Keratinocyte (primary cell): ENCODE measurements around the gene PCBP1. TPM values are rescaled to one million over a fixed set of nuclear protein-coding genes. Genes with fewer than 3 reads are reported as not detected.
"Not testable (repeated sequence)": the region's sequence is repeated elsewhere in the genome, so short reads cannot be mapped to it uniquely, and the experiment has no call there.

ENCODE experiments used
- DNase-seq: peaks from one replicate; pipeline ENCODE4 v3.0.0-alpha.2; 2011; ENCODE audit warnings: low read depth, missing footprints, low spot score
- FAIRE-seq: peaks from 2 replicates; lab custom pipeline; 2011; peaks lifted over from hg19 to GRCh38; lab: Jason Lieb, UNC
- H2AFZ ChIP-seq: 2 replicates; pipeline ENCODE4 v1.6.0; 2012; ENCODE audit warnings: low read length, control low read depth, inconsistent platforms; ENCODE audit not compliant: control insufficient read depth
- H3K27ac ChIP-seq: 2 replicates; pipeline ENCODE4 v1.5.1; 2011; ENCODE audit warnings: low read length; ENCODE audit not compliant: control insufficient read depth, insufficient read depth
- H3K27me3 ChIP-seq: 3 replicates; pipeline ENCODE4 v1.6.0; 2011; ENCODE audit warnings: low read length; ENCODE audit not compliant: control insufficient read depth, insufficient read depth; ENCODE audit errors: extremely low read depth
- H3K36me3 ChIP-seq, 2 experiments: 2 replicates in 1 of 2; 3 replicates in 1 of 2; pipeline ENCODE4 v1.5.1; 2011; ENCODE audit warnings: low read length in 2 of 2, mild to moderate bottlenecking in 1 of 2; ENCODE audit not compliant: control insufficient read depth in 2 of 2, insufficient read depth in 2 of 2; ENCODE audit errors: extremely low read depth in 1 of 2
- H3K4me1 ChIP-seq: 3 replicates; pipeline ENCODE4 v1.5.1; 2011; ENCODE audit warnings: low read length; ENCODE audit not compliant: control insufficient read depth, insufficient read depth; ENCODE audit errors: extremely low read depth
- H3K4me2 ChIP-seq: 3 replicates; pipeline ENCODE4 v1.6.0; 2011; ENCODE audit warnings: low read depth, low read length; ENCODE audit not compliant: control insufficient read depth, insufficient read depth; ENCODE audit errors: extremely low read depth
- H3K4me3 ChIP-seq, 3 experiments: fragments of 200-600 bp in 1 of 3; sonication (generic) in 1 of 3; 2 replicates in 2 of 3; 3 replicates in 1 of 3; pipeline ENCODE4 v1.5.1; 2011 to 2016; ENCODE audit warnings: low read length in 3 of 3, mild to moderate bottlenecking in 3 of 3, control low read depth in 2 of 3, inconsistent platforms in 1 of 3, low read depth in 1 of 3, mixed read lengths in 1 of 3, mixed run types in 1 of 3, moderate library complexity in 1 of 3; ENCODE audit not compliant: control insufficient read depth in 2 of 3, insufficient read depth in 2 of 3; ENCODE audit errors: extremely low read depth in 1 of 3
- H3K79me2 ChIP-seq: 2 replicates; pipeline ENCODE4 v1.6.0; 2012; ENCODE audit warnings: low read length; ENCODE audit not compliant: control insufficient read depth, insufficient read depth
- H3K9ac ChIP-seq: 3 replicates; pipeline ENCODE4 v1.6.0; 2011; ENCODE audit warnings: low read length; ENCODE audit not compliant: control insufficient read depth, insufficient read depth; ENCODE audit errors: extremely low read depth
- H3K9me1 ChIP-seq: 3 replicates; pipeline ENCODE4 v1.6.0; 2011; ENCODE audit warnings: low read length; ENCODE audit not compliant: control insufficient read depth, insufficient read depth; ENCODE audit errors: extremely low read depth
- H3K9me3 ChIP-seq: 2 replicates; pipeline ENCODE4 v1.5.1; 2012; ENCODE audit warnings: low read depth, low read length; ENCODE audit not compliant: control insufficient read depth
- H4K20me1 ChIP-seq: 3 replicates; pipeline ENCODE4 v1.6.0; 2011; ENCODE audit warnings: low read length; ENCODE audit not compliant: control insufficient read depth, insufficient read depth; ENCODE audit errors: extremely low read depth
- EZH2 ChIP-seq: IDR thresholded peaks from one replicate; pipeline ENCODE4 v1.6.1; 2012; ENCODE audit warnings: inconsistent platforms, mild to moderate bottlenecking, low read length, moderate library complexity
- dilution Hi-C: fragments of 300-500 bp; cut with MboI; formaldehyde crosslinking; loops from one replicate; pipeline ENCODE4 v1.7.0; 2020; ENCODE audit warnings: low sequenced_read_pairs; ENCODE audit not compliant: extremely low pct_ligation_motif_present
- polyA plus RNA-seq, 5 experiments: library from polyadenylated mRNA; depleted of rRNA in 3 of 5; stranded (reverse) in 3 of 5; stranded (forward) in 1 of 5; unstranded in 1 of 5; fragments of >200 nt; gene quantifications; 1 replicate in 1 of 5; 2 replicates in 3 of 5; 3 replicates in 1 of 5; pipeline versions ENCODE4 v1.2.1 to v1.2.3, GENCODE V29; 2011 to 2012; ENCODE audit warnings: missing spikeins in 2 of 5, low read depth in 1 of 5, low replicate concordance in 1 of 5
- TF ChIP-seq, protein P1 (sequence below), 3 experiments: IDR thresholded peaks in 1 of 3; conservative IDR thresholded peaks in 1 of 3; optimal IDR thresholded peaks in 1 of 3; 2 replicates in 2 of 3; 3 replicates in 1 of 3; pipeline versions ENCODE3 to v1.5.1; 2011; ENCODE audit warnings: low read length in 3 of 3, mild to moderate bottlenecking in 3 of 3, moderate library complexity in 2 of 3, control low read depth in 1 of 3, inconsistent platforms in 1 of 3; ENCODE audit not compliant: insufficient read depth in 2 of 3; ENCODE audit errors: extremely low read depth in 1 of 3

PCBP1 gene
- polyA plus RNA-seq, 1 donor (not counting 4 experiments of a cell fraction or from before 2014, with no cell fraction given): 86.8 TPM

DNA sequence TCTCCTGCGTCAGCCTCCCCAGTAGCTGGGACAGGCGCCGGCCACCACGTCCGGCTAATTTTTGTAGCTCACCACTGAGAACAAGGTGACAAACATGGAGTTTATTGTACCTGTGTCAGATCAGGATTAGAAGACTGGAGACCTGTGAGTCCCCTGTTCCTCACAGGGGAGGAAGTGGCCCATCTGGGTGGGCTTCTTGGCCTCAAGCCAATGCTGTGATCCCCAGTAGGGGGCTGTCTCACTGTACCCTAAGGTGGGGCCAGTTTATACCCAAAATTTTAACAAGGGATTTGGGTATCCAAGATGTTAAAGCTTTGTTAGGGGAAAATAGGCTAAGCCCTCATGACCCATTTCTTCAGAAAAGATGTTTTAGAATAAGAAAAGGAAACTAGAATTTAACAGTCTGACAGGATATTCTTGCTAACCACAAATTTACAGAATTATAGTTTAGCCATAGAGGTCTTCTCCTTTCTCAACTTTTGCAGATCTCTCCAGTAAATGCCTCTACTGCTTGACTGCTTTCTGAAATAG, 16.3 kb downstream of the PCBP1 start:
- FAIRE-seq: no peak
- Histone ChIP-seq H3K9ac (no peak overlapping the region), H3K9me1 (no peaks in the 10 kb centered on the region), H3K27ac (no peak overlapping the region), H3K79me2 (no peaks in the 10 kb centered on the region), H3K36me3 (no peaks in the 10 kb centered on the region), H3K4me1 (no peaks in the 10 kb centered on the region), H4K20me1 (no peaks in the 10 kb centered on the region), H3K4me2 (no peak overlapping the region), H3K4me3 (no peak overlapping the region), H3K27me3 (no peaks in the 10 kb centered on the region), H3K9me3 (no peaks in the 10 kb centered on the region), H2AFZ (no peak overlapping the region)
- no peak for DNase-seq
- TF ChIP-seq EZH2: no peak
- TF ChIP-seq, protein P1, sequence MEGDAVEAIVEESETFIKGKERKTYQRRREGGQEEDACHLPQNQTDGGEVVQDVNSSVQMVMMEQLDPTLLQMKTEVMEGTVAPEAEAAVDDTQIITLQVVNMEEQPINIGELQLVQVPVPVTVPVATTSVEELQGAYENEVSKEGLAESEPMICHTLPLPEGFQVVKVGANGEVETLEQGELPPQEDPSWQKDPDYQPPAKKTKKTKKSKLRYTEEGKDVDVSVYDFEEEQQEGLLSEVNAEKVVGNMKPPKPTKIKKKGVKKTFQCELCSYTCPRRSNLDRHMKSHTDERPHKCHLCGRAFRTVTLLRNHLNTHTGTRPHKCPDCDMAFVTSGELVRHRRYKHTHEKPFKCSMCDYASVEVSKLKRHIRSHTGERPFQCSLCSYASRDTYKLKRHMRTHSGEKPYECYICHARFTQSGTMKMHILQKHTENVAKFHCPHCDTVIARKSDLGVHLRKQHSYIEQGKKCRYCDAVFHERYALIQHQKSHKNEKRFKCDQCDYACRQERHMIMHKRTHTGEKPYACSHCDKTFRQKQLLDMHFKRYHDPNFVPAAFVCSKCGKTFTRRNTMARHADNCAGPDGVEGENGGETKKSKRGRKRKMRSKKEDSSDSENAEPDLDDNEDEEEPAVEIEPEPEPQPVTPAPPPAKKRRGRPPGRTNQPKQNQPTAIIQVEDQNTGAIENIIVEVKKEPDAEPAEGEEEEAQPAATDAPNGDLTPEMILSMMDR (optimal IDR thresholded peaks at IDR 0.05 in 1 of 3, IDR thresholded peaks at IDR 0.05 in 1 of 3, conservative IDR thresholded peaks at IDR 0.05 in 1 of 3; ENCODE audit: extremely low read depth in 1 of 3, insufficient read depth in 2 of 3, low read length in 3 of 3): no peak
- dilution Hi-C loops: no loop called here

DNA sequence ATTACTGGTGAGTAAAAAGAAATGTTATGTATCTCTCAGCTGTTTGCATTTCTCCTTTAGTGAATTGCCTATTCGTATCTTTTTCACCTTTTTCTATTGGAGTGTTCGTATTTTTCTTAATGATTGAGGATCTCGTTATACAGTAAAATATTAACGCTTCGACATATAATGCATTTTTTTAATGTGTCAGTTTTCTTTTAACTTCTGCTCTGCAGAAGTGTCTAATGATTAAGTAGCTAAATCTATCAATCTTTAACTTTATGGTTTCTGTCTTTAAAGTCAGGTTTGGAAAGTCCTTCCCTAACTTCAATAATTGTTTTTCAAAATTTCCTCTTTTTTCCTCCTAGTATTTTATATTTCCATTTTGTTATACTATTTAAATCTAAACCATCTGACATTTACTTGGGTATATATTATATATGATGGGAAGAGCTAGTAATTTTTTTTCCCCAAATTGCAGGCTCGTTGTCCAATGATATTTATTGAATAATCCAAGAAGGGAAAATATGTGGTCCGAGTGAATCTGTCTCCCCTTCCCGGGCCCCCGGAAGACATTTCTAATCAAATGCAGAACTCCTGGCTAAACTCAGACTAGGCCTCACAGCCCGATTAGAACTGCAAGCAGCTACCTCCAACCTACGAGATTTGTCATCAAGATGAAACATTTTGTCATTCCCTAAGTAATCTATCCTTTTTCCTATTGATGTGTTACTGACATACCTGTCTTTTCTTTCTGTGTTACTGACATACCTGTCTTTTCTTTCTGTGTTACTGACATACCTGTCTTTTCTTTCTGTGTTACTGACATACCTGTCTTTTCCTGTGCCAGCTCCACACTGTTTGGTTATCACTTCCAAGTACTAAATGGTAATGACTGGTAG, 17.2 kb downstream of the PCBP1 start:
- Histone ChIP-seq H3K4me2 (no peak overlapping the region), H4K20me1 (no peaks in the 10 kb centered on the region), H3K4me1 (no peaks in the 10 kb centered on the region), H3K27me3 (no peaks in the 10 kb centered on the region), H3K79me2 (no peaks in the 10 kb centered on the region), H3K9me1 (no peaks in the 10 kb centered on the region), H3K4me3 (no peak overlapping the region), H3K27ac (no peak overlapping the region), H3K9ac (no peak overlapping the region), H3K36me3 (no peaks in the 10 kb centered on the region), H2AFZ (peak overlapping the region; percentile 82), H3K9me3 (no peaks in the 10 kb centered on the region)
- FAIRE-seq (no peak), DNase-seq (no peak)
- dilution Hi-C loops: no loop called here
- TF ChIP-seq EZH2: no peak
- TF ChIP-seq, protein P1 (optimal IDR thresholded peaks at IDR 0.05 in 1 of 3, IDR thresholded peaks at IDR 0.05 in 1 of 3, conservative IDR thresholded peaks at IDR 0.05 in 1 of 3; ENCODE audit: extremely low read depth in 1 of 3, insufficient read depth in 2 of 3, low read length in 3 of 3): no peak

- dilution Hi-C loops: not testable (repeated sequence)
Observed at GRCh38 chr2:70106138-70106537, 18.9 kb downstream of the PCBP1 start.

More at GRCh38 chr2:70106138-70106537, 18.9 kb downstream of the PCBP1 start:
- not testable (repeated sequence) for DNase-seq, H3K4me2 ChIP-seq, H3K27ac ChIP-seq, H3K9me1 ChIP-seq, H3K36me3 ChIP-seq, H3K9me3 ChIP-seq, FAIRE-seq, H3K4me3 ChIP-seq, H3K9ac ChIP-seq, H3K27me3 ChIP-seq, H2AFZ ChIP-seq, H4K20me1 ChIP-seq, H3K4me1 ChIP-seq, H3K79me2 ChIP-seq
